Measurements from ENCODE around the gene CARD10.

DNA sequence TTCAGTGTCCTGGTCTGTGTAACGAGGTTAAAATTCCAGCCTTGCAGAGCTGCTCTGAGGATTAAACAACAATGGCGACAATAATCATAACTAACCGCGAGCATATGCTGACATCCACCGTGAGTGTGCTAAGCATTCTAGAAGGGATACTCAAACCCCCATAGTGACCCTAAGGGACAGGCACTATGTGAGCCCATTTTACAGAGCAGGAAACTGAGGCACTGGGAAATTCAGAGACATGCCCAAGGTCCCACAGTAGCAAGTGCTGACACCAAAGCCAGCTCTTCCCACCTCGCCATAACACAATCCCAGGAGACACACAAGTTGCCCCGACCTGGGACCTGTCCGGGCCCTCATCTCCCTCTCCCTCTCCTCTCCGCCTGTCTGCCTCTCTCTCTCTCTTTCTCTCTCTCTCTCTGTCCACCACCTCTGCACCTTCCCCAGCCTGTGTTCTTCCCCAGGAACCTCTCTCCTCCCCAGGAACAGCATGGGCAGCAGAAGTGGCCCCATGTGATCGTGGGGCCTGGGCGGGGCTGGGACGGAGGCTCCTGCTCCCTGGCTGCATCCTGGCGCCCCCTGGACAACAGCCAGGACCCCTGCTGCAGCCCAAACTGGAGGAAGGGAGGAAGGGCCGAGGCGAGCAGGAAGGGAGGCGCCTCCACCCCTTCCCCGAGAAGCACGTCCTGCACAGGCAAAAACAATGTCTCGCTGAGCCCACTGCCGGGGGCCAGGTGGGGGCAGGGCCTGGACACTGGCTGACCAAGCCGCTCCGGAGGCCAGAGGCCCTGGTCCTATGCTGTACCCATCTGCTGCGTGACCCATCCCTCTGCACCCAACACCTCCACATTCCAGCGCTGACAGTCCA is 18.2 kb downstream of the CARD10 start:
- TF ChIP-seq CTCF (IDR thresholded peaks at IDR 0.05; ENCODE audit: low read depth, low read length) (no peak), EZH2phosphoT487 (IDR thresholded peaks at IDR 0.05; ENCODE audit: low read depth) (no peak)
